Head of caudate nucleus (tissue), 42 donors: Measurements from ENCODE around the gene PTPRG.
A peak's percentile ranks its signal among the peaks of the same experiment; 100 is the strongest.

ENCODE experiments used
- DNase-seq, 42 donors: peaks; one replicate each; pipeline versions ENCODE4 v3.0.0 to v3.0.0-alpha.2; 2020 to 2021; ENCODE audit warnings: mixed read lengths in 7 of 42
- intact Hi-C: fragments of 100-400 bp; cut with DNase I; formaldehyde crosslinking; loops from one replicate; pipeline ENCODE4 v1.15.0; 2022

Gene PTPRG

DNA sequence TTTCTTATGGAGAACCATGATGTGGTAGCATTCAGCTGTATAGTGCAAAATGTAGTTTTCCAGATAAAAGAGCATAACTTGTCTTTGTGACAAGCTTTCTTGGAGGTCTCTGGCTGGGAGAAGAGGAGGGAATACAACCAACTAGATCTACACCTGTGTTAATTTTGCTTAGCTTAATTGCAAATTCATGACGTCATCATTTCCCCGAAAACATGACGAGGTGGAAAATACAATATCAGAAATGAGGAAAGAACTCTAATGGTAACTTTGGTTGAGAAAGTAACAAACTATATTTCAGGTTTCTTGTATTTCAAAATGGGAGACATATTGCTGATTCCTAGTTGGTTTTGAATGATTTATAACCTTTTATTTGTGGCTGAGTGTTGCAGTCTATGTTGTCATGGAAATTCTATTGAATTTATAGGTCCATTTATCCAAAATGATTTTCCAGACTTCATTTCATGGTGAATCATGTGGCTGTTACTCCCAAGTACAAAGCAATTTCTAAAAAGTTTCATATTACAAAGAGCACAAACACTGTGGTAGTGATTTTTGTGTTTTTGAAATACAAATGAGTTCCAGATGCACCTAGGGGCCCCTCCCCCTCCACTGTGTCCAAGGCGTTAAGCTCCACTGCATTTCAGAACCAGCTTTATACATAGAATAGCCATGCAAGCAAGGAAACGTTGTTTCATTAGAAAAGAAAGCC is 504.8 kb downstream of the PTPRG start:
- DNase-seq, result no peak
- intact Hi-C loops, result no loop called here

- intact Hi-C loops, result no loop called here
- no peak for DNase-seq
These were observed 507.0 kb downstream of the PTPRG start for GRCh38 chr3:62068337-62068736.

GRCh38 chr3:62070891-62071290 is 509.5 kb downstream of the PTPRG start:
- intact Hi-C loops, result no loop called here
- DNase-seq, result no peak

GRCh38 chr3:62073038-62073437 is 511.7 kb downstream of the PTPRG start:
- intact Hi-C loops, result no loop called here
- DNase-seq, result no peak

DNA sequence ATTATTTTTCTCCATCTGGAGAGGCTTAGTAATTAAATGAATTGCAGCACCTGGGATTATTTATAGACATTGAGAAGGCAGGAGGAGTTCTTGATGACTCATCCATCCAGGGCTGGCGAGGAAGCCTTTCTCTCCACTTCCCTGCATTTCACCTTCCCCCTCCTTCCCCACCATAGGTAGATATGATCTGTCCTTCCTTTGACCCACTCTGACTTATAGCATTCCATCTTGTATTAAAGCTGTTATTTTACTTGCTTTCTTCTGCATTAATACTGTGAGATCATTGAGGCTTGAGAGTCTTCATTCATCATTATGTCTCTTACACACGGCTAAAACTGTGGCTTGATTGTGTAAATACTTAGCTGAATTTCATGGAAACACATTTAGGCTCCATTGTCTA is 523.2 kb downstream of the PTPRG start:
- DNase-seq, result peak in 25 of 42 donors; percentile 4 to 76 (median 29)
- intact Hi-C loops, result no loop called here

GRCh38 chr3:62088472-62089104 is 527.2 kb downstream of the PTPRG start:
- no peak for DNase-seq
- intact Hi-C loops, result no loop called here

- no peak for DNase-seq
- intact Hi-C loops, result no loop called here
These were observed 528.7 kb downstream of the PTPRG start for GRCh38 chr3:62090066-62090465.

DNA sequence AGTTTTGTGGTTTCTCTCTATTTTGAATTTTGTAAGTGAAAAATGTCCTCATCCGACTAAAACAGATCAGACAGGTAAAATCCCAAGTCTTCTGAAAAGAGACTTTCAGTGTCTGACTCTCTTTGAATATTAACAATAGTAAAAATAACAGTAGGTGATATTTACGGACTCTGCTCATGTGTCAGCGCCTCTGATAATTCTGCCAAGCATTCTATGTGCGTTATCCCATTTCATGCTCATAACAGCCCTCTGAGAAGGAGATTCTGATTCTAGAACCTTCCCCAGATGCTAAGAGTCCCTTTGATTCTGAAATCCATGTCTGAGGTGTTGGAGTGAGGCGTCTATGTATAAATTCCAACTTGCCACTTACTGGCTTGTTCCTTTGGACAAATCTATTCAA is 529.1 kb downstream of the PTPRG start:
- intact Hi-C loops, result no loop called here
- no peak for DNase-seq

GRCh38 chr3:62093025-62093424 is 531.7 kb downstream of the PTPRG start:
- intact Hi-C loops, result no loop called here
- no peak for DNase-seq

GRCh38 chr3:62094461-62094860 is 533.1 kb downstream of the PTPRG start:
- intact Hi-C loops, result no loop called here
- no peak for DNase-seq

GRCh38 chr3:62095080-62095479 is 533.7 kb downstream of the PTPRG start:
- intact Hi-C loops, result no loop called here
- no peak for DNase-seq

GRCh38 chr3:62095756-62096155 is 534.4 kb downstream of the PTPRG start:
- no peak for DNase-seq
- intact Hi-C loops, result no loop called here

DNA sequence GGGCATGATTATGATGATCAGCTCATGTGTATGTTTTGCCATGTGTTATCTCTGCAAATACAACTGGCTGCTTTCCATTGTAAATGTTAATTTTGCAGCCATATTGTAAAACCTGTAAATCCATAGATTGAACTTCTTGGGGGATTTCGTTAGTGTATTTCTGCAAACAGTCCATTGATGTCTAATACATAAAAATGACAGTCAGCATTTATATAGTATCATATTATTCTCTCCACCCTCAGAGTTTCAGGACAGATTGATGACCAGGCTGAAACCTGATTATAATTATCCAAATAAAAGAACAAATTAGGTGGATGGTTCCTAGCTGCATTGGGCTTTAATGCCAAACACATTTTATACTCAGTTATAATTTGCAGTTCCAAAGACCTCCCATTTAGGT is 535.1 kb downstream of the PTPRG start:
- no peak for DNase-seq
- intact Hi-C loops, result no loop called here

DNA sequence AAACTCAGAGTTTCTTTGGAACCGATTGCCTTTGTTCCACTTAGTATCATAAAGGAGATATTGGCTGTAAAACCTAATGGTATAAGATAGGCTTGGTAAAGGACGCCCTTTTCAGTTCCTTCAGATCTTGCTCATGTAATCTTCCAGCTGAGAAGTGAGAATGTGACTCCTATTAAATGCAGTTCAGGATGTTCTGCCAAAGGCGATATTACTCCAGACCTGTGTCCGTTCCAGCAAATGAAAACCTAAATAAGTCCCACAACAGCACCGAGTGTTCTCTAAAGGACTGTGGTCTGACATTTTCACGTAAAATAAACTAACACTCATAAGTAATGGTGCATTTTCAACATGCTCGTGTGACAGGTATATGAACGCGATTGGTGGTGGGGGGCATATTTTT is 535.8 kb downstream of the PTPRG start:
- intact Hi-C loops, result no loop called here
- no peak for DNase-seq

- DNase-seq, result no peak
- intact Hi-C loops, result no loop called here
These were observed 537.4 kb downstream of the PTPRG start for GRCh38 chr3:62098646-62099365.

DNA sequence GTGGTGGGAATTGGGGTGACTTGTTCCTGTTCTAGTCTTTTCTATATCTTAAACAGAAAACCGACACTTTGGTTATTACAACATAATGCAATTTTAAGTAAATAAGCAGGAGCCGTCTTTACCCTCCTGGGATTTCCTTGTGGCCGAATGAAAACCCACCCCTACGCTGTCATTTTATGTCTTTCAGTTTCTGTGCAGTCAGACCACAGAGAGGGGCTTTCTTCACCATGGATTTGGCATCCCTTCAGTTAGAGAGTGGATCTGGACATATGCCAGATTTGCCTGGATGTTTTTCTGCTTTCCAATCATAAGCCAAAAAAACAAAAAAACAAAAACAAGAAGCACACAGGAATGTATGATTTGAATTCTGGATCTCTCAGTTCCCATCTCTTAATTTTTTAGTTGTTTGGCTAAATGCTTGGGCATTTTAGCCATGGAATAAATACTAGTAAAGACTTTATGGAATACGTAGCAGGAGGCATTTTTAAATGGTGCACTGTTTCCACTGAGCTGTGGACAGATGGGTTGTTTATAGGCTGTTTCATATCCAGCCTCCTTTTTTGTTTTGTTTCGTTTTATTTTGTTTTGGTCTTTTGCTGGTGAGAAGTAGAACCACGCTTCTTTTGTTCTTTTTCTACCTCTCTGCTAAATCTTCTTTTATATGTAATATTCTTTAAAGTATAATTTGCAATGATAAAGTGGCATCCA is 539.1 kb downstream of the PTPRG start:
- intact Hi-C loops, result no loop called here
- DNase-seq, result no peak

- no peak for DNase-seq
- intact Hi-C loops, result no loop called here
These were observed 540.1 kb downstream of the PTPRG start for GRCh38 chr3:62101488-62101887.

DNA sequence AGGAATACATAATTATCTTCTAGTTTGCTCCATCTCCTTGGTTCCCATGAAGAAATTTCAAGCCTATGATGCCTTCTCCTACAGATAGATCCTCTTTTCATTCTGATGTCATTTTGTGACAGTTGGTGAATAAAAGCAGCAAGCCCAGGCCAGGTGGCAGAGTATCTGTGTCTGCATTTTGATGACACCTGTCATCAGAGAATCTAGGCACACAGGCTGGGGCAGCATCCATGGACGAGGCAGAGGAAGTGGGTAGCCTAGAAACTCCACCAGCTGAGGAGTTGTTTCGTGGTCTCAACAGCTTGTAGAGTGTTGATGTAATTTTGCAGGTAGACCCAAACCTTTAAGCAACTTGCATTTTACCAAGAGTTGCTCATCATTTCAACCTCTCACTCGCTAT is 542.2 kb downstream of the PTPRG start:
- DNase-seq, result no peak
- intact Hi-C loops, result no loop called here

GRCh38 chr3:62109534-62109933 is 548.2 kb downstream of the PTPRG start:
- intact Hi-C loops, result no loop called here

More at GRCh38 chr3:62109534-62109933, 548.2 kb downstream of the PTPRG start:
- DNase-seq, result peak in 3 of 42 donors; percentile 15 to 41 (median 20)
